ENCODE measurements around the gene PATJ.
A peak's percentile ranks its signal among the peaks of the same experiment; 100 is the strongest.
"Not testable (repeated sequence)": the region's sequence is repeated elsewhere in the genome, so short reads cannot be mapped to it uniquely, and the experiment has no call there.

PATJ gene

GRCh38 chr1:61724506-61724812 lies 17.8 kb upstream of the PATJ start:
- TF ChIP-seq, protein P1, sequence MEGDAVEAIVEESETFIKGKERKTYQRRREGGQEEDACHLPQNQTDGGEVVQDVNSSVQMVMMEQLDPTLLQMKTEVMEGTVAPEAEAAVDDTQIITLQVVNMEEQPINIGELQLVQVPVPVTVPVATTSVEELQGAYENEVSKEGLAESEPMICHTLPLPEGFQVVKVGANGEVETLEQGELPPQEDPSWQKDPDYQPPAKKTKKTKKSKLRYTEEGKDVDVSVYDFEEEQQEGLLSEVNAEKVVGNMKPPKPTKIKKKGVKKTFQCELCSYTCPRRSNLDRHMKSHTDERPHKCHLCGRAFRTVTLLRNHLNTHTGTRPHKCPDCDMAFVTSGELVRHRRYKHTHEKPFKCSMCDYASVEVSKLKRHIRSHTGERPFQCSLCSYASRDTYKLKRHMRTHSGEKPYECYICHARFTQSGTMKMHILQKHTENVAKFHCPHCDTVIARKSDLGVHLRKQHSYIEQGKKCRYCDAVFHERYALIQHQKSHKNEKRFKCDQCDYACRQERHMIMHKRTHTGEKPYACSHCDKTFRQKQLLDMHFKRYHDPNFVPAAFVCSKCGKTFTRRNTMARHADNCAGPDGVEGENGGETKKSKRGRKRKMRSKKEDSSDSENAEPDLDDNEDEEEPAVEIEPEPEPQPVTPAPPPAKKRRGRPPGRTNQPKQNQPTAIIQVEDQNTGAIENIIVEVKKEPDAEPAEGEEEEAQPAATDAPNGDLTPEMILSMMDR (IDR thresholded peaks at IDR 0.05; ENCODE audit: low read depth, low read length): no peak
- H3K4me3 ChIP-seq (ENCODE audit: low read depth, low read length): peak overlapping the region; percentile 100

- TF ChIP-seq, protein P1 (IDR thresholded peaks at IDR 0.05; ENCODE audit: low read depth, low read length): no peak
- H3K4me3 ChIP-seq (ENCODE audit: low read depth, low read length): peak within 1 kb of the TSS; percentile 100
These were observed 17.2 kb upstream of the PATJ start, which contains the start of gene TM2D1 for GRCh38 chr1:61724813-61725694. Gene TM2D1 (minus strand): TSS chr1:61725141. CDS start chr1:61725120, 21 bp downstream.

GRCh38 chr1:61727544-61727943 lies 14.7 kb upstream of the PATJ start:
- no peak overlapping the region for H3K4me3 ChIP-seq (ENCODE audit: low read depth, low read length)
- TF ChIP-seq, protein P1 (IDR thresholded peaks at IDR 0.05; ENCODE audit: low read depth, low read length): no peak

DNA sequence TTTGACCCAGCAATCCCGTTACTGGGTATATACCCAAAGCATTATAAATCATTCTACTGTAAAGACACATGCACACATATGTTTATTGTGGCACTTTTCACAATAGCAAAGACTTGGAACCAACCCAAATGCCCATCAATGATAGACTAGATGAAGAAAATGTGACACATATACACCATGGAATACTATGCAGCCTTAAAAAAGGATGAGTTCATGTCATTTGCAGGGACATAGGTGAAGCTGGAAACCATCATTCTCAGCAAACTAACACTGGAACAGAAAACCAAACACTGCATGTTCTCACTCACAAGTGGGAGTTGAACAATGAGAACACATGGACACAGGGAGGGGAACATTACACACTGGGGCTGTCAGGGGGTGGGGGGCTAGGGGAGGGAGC lies 11.6 kb upstream of the PATJ start:
- H3K4me3 ChIP-seq (ENCODE audit: low read depth, low read length): not testable (repeated sequence)

DNA sequence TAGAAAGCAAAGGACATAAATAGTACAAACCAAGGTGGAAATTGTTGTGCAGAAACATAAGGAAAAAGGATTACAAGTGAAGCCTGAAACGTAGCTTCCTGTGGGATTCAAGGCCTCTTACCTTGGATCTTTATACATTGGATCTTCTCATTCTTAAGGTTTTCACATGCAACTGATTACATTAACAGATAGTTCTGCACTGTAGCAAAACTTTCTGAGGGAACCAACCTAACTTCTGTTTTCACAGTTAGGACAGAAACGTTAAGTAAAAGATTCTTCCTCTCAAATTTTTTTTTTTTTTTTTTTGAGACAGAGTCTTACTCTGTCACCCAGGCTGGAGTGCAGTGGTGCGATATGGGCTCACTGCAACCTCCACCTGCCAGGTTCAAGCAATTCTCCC lies 9.6 kb upstream of the PATJ start:
- no peak overlapping the region for H3K4me3 ChIP-seq (ENCODE audit: low read depth, low read length)
- TF ChIP-seq, protein P1 (IDR thresholded peaks at IDR 0.05; ENCODE audit: low read depth, low read length): no peak

GRCh38 chr1:61740751-61741700 lies 1.3 kb upstream of the PATJ start:
- TF ChIP-seq, protein P1 (IDR thresholded peaks at IDR 0.05; ENCODE audit: low read depth, low read length): no peak

GRCh38 chr1:61742620-61743430 lies 545 bp downstream of the PATJ start:
- TF ChIP-seq, protein P1 (IDR thresholded peaks at IDR 0.05; ENCODE audit: low read depth, low read length): no peak
- peak overlapping the region; percentile 56 for H3K4me3 ChIP-seq (ENCODE audit: low read depth, low read length)

More at GRCh38 chr1:61740751-61741700, 1.3 kb upstream of the PATJ start:
- no peak overlapping the region for H3K4me3 ChIP-seq (ENCODE audit: low read depth, low read length)
